ENCODE results near the gene INHBA. TPM values are rescaled to one million over a fixed set of nuclear protein-coding genes. Genes with fewer than 3 reads are reported as not detected.

Gene INHBA
- total RNA-seq, 1 donor from 2014 or later = 601 TPM

DNA sequence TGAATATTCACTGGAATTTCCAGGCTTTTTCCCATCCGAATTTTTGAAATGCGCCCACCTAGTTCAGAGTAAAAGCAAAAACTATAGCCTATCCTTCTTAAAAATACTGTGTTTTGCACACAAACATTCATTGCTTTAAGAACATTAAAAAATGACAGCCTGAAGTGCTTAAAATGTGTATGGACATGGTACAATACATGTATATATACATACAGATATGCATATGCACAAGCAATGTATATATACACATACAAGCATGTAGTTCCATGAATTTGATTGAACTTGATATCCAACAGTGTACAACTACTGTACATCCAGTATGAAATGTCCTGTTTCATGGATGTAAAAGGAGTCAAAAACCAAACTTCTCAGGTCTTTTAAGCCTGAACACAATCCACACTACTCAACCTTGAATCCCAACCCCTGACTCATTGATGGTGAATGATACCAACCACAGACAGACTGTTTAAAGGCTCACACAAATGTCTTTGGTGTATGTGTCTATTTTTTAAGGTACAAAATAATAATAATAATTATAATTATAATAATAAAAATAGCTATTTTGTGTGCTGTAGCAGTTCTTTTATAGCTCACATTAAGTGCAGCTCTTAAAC, 14.8 kb downstream of the INHBA start:
- H3K27me3 Mint-ChIP-seq (ENCODE audit: low read depth) = no peaks in the 10 kb centered on the region
- H3K9me3 Mint-ChIP-seq (ENCODE audit: low read depth) = no peaks in the 10 kb centered on the region
- H3K36me3 Mint-ChIP-seq (ENCODE audit: low read depth) = peaks cover 49% of the 10 kb centered on the region
- H3K27ac Mint-ChIP-seq (ENCODE audit: unreplicated experiment) = peak overlapping the region; percentile 79
- DNase-seq (ENCODE audit: low spot score) = no peak
- TF ChIP-seq, protein P1, sequence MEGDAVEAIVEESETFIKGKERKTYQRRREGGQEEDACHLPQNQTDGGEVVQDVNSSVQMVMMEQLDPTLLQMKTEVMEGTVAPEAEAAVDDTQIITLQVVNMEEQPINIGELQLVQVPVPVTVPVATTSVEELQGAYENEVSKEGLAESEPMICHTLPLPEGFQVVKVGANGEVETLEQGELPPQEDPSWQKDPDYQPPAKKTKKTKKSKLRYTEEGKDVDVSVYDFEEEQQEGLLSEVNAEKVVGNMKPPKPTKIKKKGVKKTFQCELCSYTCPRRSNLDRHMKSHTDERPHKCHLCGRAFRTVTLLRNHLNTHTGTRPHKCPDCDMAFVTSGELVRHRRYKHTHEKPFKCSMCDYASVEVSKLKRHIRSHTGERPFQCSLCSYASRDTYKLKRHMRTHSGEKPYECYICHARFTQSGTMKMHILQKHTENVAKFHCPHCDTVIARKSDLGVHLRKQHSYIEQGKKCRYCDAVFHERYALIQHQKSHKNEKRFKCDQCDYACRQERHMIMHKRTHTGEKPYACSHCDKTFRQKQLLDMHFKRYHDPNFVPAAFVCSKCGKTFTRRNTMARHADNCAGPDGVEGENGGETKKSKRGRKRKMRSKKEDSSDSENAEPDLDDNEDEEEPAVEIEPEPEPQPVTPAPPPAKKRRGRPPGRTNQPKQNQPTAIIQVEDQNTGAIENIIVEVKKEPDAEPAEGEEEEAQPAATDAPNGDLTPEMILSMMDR (IDR thresholded peaks at IDR 0.05) = no peak
- peaks cover 71% of the 10 kb centered on the region for H3K4me1 Mint-ChIP-seq (ENCODE audit: low read depth)
- no peak overlapping the region for H3K4me3 Mint-ChIP-seq (ENCODE audit: unreplicated experiment)

- peak overlapping the region; percentile 77 for H3K27ac Mint-ChIP-seq (ENCODE audit: unreplicated experiment)
These were observed 17.2 kb downstream of the INHBA start for GRCh38 chr7:41685684-41686083.

DNA sequence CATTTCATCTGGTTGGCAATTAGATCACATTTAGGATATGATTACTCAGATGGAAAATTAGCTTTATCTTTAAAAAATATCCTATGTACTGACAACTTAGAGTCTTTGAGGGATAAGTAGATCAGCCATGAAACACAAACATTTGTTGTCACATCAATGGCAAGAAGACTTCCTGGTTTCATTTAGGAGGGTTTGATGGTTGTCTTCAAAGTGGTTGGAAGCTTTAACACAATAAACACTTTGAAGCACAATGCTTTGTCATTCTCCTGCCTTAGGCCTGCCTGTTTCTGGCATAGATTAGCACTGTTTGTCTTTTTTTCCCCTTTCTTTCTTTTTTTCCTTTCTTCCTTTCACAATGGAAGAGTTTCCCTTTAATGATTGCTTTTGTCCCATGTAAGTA, 20.5 kb downstream of the INHBA start:
- H3K27me3 Mint-ChIP-seq (ENCODE audit: low read depth) = no peaks in the 10 kb centered on the region
- H3K9me3 Mint-ChIP-seq (ENCODE audit: low read depth) = peaks cover 6% of the 10 kb centered on the region
- H3K4me1 Mint-ChIP-seq (ENCODE audit: low read depth) = peaks cover 44% of the 10 kb centered on the region
- DNase-seq (ENCODE audit: low spot score) = no peak
- H3K4me3 Mint-ChIP-seq (ENCODE audit: unreplicated experiment) = no peak overlapping the region
- peaks cover 8% of the 10 kb centered on the region for H3K36me3 Mint-ChIP-seq (ENCODE audit: low read depth)
- H3K27ac Mint-ChIP-seq (ENCODE audit: unreplicated experiment) = peak overlapping the region; percentile 87
- TF ChIP-seq, protein P1 (IDR thresholded peaks at IDR 0.05) = no peak

More at GRCh38 chr7:41685684-41686083, 17.2 kb downstream of the INHBA start:
- TF ChIP-seq, protein P1 (IDR thresholded peaks at IDR 0.05) = no peak
- no peaks in the 10 kb centered on the region for H3K9me3 Mint-ChIP-seq (ENCODE audit: low read depth)
- H3K36me3 Mint-ChIP-seq (ENCODE audit: low read depth) = peaks cover 30% of the 10 kb centered on the region
- peaks cover 53% of the 10 kb centered on the region for H3K4me1 Mint-ChIP-seq (ENCODE audit: low read depth)
- H3K4me3 Mint-ChIP-seq (ENCODE audit: unreplicated experiment) = no peak overlapping the region
- H3K27me3 Mint-ChIP-seq (ENCODE audit: low read depth) = no peaks in the 10 kb centered on the region
- DNase-seq (ENCODE audit: low spot score) = no peak

- H3K27ac Mint-ChIP-seq (ENCODE audit: unreplicated experiment) = peak overlapping the region; percentile 52
- peaks cover 6% of the 10 kb centered on the region for H3K9me3 Mint-ChIP-seq (ENCODE audit: low read depth)
- DNase-seq (ENCODE audit: low spot score) = no peak
- no peak overlapping the region for H3K4me3 Mint-ChIP-seq (ENCODE audit: unreplicated experiment)
- peaks cover 3% of the 10 kb centered on the region for H3K36me3 Mint-ChIP-seq (ENCODE audit: low read depth)
- TF ChIP-seq, protein P1 (IDR thresholded peaks at IDR 0.05) = no peak
- peaks cover 40% of the 10 kb centered on the region for H3K4me1 Mint-ChIP-seq (ENCODE audit: low read depth)
- H3K27me3 Mint-ChIP-seq (ENCODE audit: low read depth) = no peaks in the 10 kb centered on the region
These were observed 23.3 kb downstream of the INHBA start for GRCh38 chr7:41679566-41679965.

DNA sequence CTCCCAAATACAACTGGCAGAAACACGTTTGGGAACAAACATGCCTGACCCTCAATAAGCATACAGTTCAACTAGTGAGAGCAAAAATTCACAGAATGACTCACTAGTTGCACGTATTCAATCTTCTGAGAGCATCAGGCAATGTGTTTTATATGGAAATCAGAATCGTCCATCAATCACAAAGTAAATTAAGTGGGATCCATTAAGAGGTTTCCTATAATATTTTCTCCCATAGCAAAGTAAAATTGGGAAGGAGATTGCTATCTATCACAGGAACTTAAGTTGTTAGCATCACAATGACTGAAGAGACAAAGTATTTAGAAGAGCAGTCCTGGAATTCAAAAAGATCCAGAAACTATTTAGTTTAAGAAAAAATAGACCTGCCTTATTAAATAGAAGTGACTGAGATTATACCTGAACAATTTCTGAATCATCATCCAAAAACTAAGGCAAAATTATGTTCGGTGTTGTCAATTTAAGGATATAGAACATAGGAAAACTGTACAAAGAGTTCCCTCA, 28.3 kb downstream of the INHBA start:
- H3K4me1 Mint-ChIP-seq (ENCODE audit: low read depth) = peaks cover 27% of the 10 kb centered on the region
- TF ChIP-seq, protein P1 (IDR thresholded peaks at IDR 0.05) = no peak
- H3K4me3 Mint-ChIP-seq (ENCODE audit: unreplicated experiment) = no peak overlapping the region
- no peak for DNase-seq (ENCODE audit: low spot score)
- H3K36me3 Mint-ChIP-seq (ENCODE audit: low read depth) = peaks cover 8% of the 10 kb centered on the region
- no peak overlapping the region for H3K27ac Mint-ChIP-seq (ENCODE audit: unreplicated experiment)
- peaks cover 7% of the 10 kb centered on the region for H3K9me3 Mint-ChIP-seq (ENCODE audit: low read depth)
- no peaks in the 10 kb centered on the region for H3K27me3 Mint-ChIP-seq (ENCODE audit: low read depth)
